Panc1 (cell line): ENCODE measurements around the gene SMG6. TPM values are rescaled to one million over a fixed set of nuclear protein-coding genes. Genes with fewer than 3 reads are reported as not detected.

ENCODE experiments used
- ATAC-seq: fragments of 200-7000 bp; cut with Tn5 transposase; 2 replicates; pipeline ENCODE4 v1.9.1; 2020; ENCODE audit warnings: mild to moderate bottlenecking, moderate library complexity
- BruUV-seq: library from RNA; stranded (reverse); fragments of 400-500 nt; replicated peaks from 2 replicates; lab custom pipeline; 2021; lab: Mats Ljungman, UMichigan
- CTCF ChIA-PET: fragments of 300-600 bp; sonication (Branson Sonifier 250); formaldehyde crosslinking; loops from one replicate; lab custom pipeline; 2022; ENCODE audit warnings: antibody characterized with exemption; lab: Charles Lee
- POLR2A ChIA-PET: fragments of 300-600 bp; sonication (Branson Sonifier 250); formaldehyde crosslinking; loops from one replicate; lab custom pipeline; 2022; ENCODE audit warnings: antibody characterized with exemption; lab: Charles Lee
- DNase-seq: peaks from one replicate; pipeline ENCODE4 v3.0.0-alpha.2; 2010; ENCODE audit warnings: low read depth, low spot score
- H3K27ac ChIP-seq: 2 replicates; pipeline ENCODE4 v1.5.1; 2011; ENCODE audit warnings: mild to moderate bottlenecking, low read length, inconsistent platforms
- H3K27me3 ChIP-seq: fragments of 200-500 bp; sonication (Bioruptor generic); 2 replicates; pipeline ENCODE4 v1.6.0; 2014; ENCODE audit warnings: low read length, inconsistent platforms; ENCODE audit not compliant: control insufficient read depth, insufficient read depth
- H3K36me3 ChIP-seq: fragments of 200-500 bp; sonication (Bioruptor generic); 2 replicates; pipeline ENCODE4 v1.5.1; 2014; ENCODE audit warnings: inconsistent platforms, mild to moderate bottlenecking, low read length, moderate library complexity; ENCODE audit not compliant: control insufficient read depth, insufficient read depth
- H3K4me1 ChIP-seq: 2 replicates; pipeline ENCODE4 v1.5.1; 2011; ENCODE audit warnings: inconsistent platforms, mild to moderate bottlenecking, low read length, moderate library complexity; ENCODE audit not compliant: control insufficient read depth, insufficient read depth
- H3K4me3 ChIP-seq, 2 experiments: 2 replicates each; pipeline ENCODE4 v1.5.1; 2011 to 2012; ENCODE audit warnings: low read depth in 2 of 2, low read length in 2 of 2, mild to moderate bottlenecking in 2 of 2, inconsistent platforms in 1 of 2, moderate library complexity in 1 of 2
- H3K9me3 ChIP-seq: fragments of 200-500 bp; sonication (Bioruptor generic); 2 replicates; pipeline ENCODE4 v1.5.1; 2014; ENCODE audit warnings: low read depth, mild to moderate bottlenecking, inconsistent platforms, low read length, moderate library complexity; ENCODE audit not compliant: control insufficient read depth, insufficient read depth
- CTCF ChIP-seq: fragments of 450-650 bp; IDR thresholded peaks from 2 replicates; pipeline ENCODE4 v1.5.1; 2017; ENCODE audit warnings: mild to moderate bottlenecking
- POLR2AphosphoS5 ChIP-seq: IDR thresholded peaks from 2 replicates; pipeline ENCODE4 v1.6.1; 2012; ENCODE audit warnings: mild to moderate bottlenecking, low read depth, low read length, moderate library complexity
- REST ChIP-seq, 2 experiments: IDR thresholded peaks; 2 replicates each; pipeline ENCODE4 v1.6.1; 2011 to 2012; ENCODE audit warnings: low read depth in 2 of 2, control low read depth in 1 of 2, low read length in 1 of 2, mild to moderate bottlenecking in 1 of 2, moderate library complexity in 1 of 2; ENCODE audit not compliant: insufficient read depth in 1 of 2
- SIN3A ChIP-seq: IDR thresholded peaks from 2 replicates; pipeline ENCODE4 v1.6.1; 2012; ENCODE audit warnings: low read depth, mild to moderate bottlenecking, low read length, moderate library complexity, borderline replicate concordance; ENCODE audit not compliant: insufficient read depth
- TCF7L2 ChIP-seq: IDR thresholded peaks from 2 replicates; pipeline ENCODE4 v1.6.1; 2011; ENCODE audit warnings: mild to moderate bottlenecking, low read depth, low read length, inconsistent platforms
- in situ Hi-C: cut with HindIII; loops from 2 replicates; pipeline ENCODE4 v1.10.0; 2016; ENCODE audit warnings: low sequenced_read_pairs, low pct_unique_long_range_greater_than_20kb
- intact Hi-C: fragments of 100-400 bp; cut with micrococcal nuclease; formaldehyde crosslinking; loops from one replicate; pipeline ENCODE4 v1.10.0; 2022; ENCODE audit not compliant: unreplicated experiment
- total RNA-seq: library from RNA; stranded (reverse); gene quantifications from one replicate; pipeline ENCODE4 v1.2.1, GENCODE V29; 2021; ENCODE audit not compliant: unreplicated experiment

Gene SMG6
- total RNA-seq, 1 experiment from 2014 or later = 17.8 TPM

- Histone ChIP-seq H3K36me3 (no peaks in the 10 kb centered on the region; the same call in 1 of the 2 replicates), H3K27me3 (no peaks in the 10 kb centered on the region), H3K4me1 (peaks cover 3% of the 10 kb centered on the region; the same call in 1 of the 2 replicates), H3K27ac (no peak overlapping the region), H3K4me3 (no peak overlapping the region), H3K9me3 (no peaks in the 10 kb centered on the region)
- no TSS peak for BruUV-seq
- CTCF ChIA-PET = no interaction called here
- DNase-seq (no peak), ATAC-seq (no peak)
- TF ChIP-seq POLR2AphosphoS5 = no peak
- TF ChIP-seq SIN3A = no peak
- TF ChIP-seq REST (IDR thresholded peaks at IDR 0.05; ENCODE audit: insufficient read depth in 1 of 2, low read depth in 2 of 2, low read length in 1 of 2) = no peak
- intact Hi-C loops (no loop called here), in situ Hi-C loops (no loop called here)
- POLR2A ChIA-PET = no interaction called here
Observed at GRCh38 chr17:2034806-2035540, 268.6 kb downstream of the SMG6 start.

- ChIA-PET POLR2A (no interaction called here), CTCF (no interaction called here)
- TF ChIP-seq CTCF = no peak
- Histone ChIP-seq H3K36me3 (no peaks in the 10 kb centered on the region; the same call in 1 of the 2 replicates), H3K9me3 (no peaks in the 10 kb centered on the region), H3K27me3 (no peaks in the 10 kb centered on the region), H3K4me1 (peaks cover 3% of the 10 kb centered on the region; the same call in 1 of the 2 replicates), H3K27ac (no peak overlapping the region), H3K4me3 (no peak overlapping the region)
- in situ Hi-C loops (no loop called here), intact Hi-C loops (no loop called here)
- BruUV-seq = no TSS peak
- DNase-seq (no peak), ATAC-seq (no peak)
Observed at GRCh38 chr17:2034157-2034556, 269.4 kb downstream of the SMG6 start.

- in situ Hi-C loops (no loop called here), intact Hi-C loops (no loop called here)
- TF ChIP-seq POLR2AphosphoS5 (no peak), TCF7L2 (no peak), REST (IDR thresholded peaks at IDR 0.05; ENCODE audit: insufficient read depth in 1 of 2, low read depth in 2 of 2, low read length in 1 of 2) (no peak), SIN3A (no peak), CTCF (no peak)
- Histone ChIP-seq H3K4me1 (peaks cover 3% of the 10 kb centered on the region; the same call in 1 of the 2 replicates), H3K9me3 (no peaks in the 10 kb centered on the region), H3K36me3 (no peaks in the 10 kb centered on the region; the same call in 1 of the 2 replicates), H3K4me3 (no peak overlapping the region), H3K27me3 (no peaks in the 10 kb centered on the region), H3K27ac (no peak overlapping the region)
- no TSS peak for BruUV-seq
- ChIA-PET POLR2A (no interaction called here), CTCF (interaction anchor here (1.3 kb wide), 1 partner anchor 124 kb away, joined by 4 read pairs; no protein-coding TSS in a partner anchor)
- DNase-seq (no peak), ATAC-seq (no peak)
Observed at GRCh38 chr17:2033153-2033552, 270.4 kb downstream of the SMG6 start.
